ENCODE results near the gene IER2. TPM values are rescaled to one million over a fixed set of nuclear protein-coding genes. Genes with fewer than 3 reads are reported as not detected.

Gene IER2
- total RNA-seq, 1 experiment from 2014 or later: 247 TPM

DNA sequence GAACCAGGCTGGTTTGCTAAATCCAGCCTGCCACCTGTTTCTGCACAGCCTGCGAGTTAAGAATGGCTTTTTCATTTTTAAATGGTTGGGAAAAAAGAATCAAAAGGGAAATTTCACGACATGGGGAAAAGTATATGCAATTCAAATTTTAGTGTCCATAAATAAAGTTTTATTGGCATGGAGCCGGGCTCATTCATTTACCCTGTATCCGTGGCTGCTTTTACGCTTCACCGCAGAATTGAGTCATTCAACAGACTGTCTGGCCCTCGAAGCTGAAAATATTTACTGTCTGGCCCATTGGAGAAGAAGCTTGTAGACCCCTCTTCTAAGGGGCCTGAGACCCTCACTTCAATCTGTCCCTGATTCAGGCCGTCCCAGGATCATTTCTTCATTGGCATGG, 26.1 kb downstream of the IER2 start:
- DNase-seq (ENCODE audit: low read depth, low spot score) (no peak), ATAC-seq (no peak)

More for the DNA sequence above, 26.1 kb downstream of the IER2 start:
- no peak overlapping the region for H2AFZ ChIP-seq (ENCODE audit: low read depth, low read length, poor library complexity, severe bottlenecking)
- peaks cover 24 to 26% of the 10 kb centered on the region in 2 experiments for H3K4me1 ChIP-seq (ENCODE audit: control insufficient read depth in 1 of 2, insufficient read depth in 2 of 2, low read length in 2 of 2)
- H4K20me1 ChIP-seq (ENCODE audit: insufficient read depth): no peaks in the 10 kb centered on the region
- H3K9me2 ChIP-seq (ENCODE audit: insufficient read depth): no peaks in the 10 kb centered on the region
- no peaks in the 10 kb centered on the region for H3K9me3 ChIP-seq (ENCODE audit: control insufficient read depth in 1 of 2, insufficient read depth in 1 of 2, low read depth in 1 of 2, low read length in 2 of 2)
- ChIA-PET CTCF (no interaction called here), POLR2A (interaction anchor here (0.9 to 1.3 kb wide), 3 partner anchors 10 to 26 kb away, joined by 4 to 5 read pairs (median 4); partner anchors contain the start of genes IER2 and STX10), RAD21 (ENCODE audit: low non-redundant PET in 1 of 2, low total read pairs in 2 of 2, uncharacterized antibody in 2 of 2, unreplicated experiment in 2 of 2) (no interaction called here)
- H3K27me3 ChIP-seq (ENCODE audit: insufficient read depth, low read length): no peaks in the 10 kb centered on the region
- H3K4me3 ChIP-seq (replicated peaks in 1 of 2; ENCODE audit: low read depth in 1 of 2, low read length in 2 of 2): no peak overlapping the region
- no peak overlapping the region for H3K27ac ChIP-seq (ENCODE audit: low read depth, low read length)
- H3K9ac ChIP-seq (ENCODE audit: low read length): no peak overlapping the region
- BruUV-seq (replicated peaks): no TSS peak
- no peak overlapping the region for H3K4me2 ChIP-seq (ENCODE audit: low read length)
- intact Hi-C loops (cut with micrococcal nuclease): no loop called here
- TF ChIP-seq, protein P1, sequence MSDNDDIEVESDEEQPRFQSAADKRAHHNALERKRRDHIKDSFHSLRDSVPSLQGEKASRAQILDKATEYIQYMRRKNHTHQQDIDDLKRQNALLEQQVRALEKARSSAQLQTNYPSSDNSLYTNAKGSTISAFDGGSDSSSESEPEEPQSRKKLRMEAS (IDR thresholded peaks at IDR 0.05): no peak
- TF ChIP-seq TCF7L2 (IDR thresholded peaks at IDR 0.05; ENCODE audit: borderline replicate concordance, extremely low read depth, insufficient read depth, insufficient read length) (no peak), POLR2A (IDR thresholded peaks at IDR 0.05; ENCODE audit: borderline replicate concordance, extremely low read depth, insufficient read depth, insufficient read length) (no peak), CEBPB (IDR thresholded peaks at IDR 0.05; ENCODE audit: low read depth) (no peak), SP1 (IDR thresholded peaks at IDR 0.05; ENCODE audit: low read depth) (no peak), ZFX (IDR thresholded peaks at IDR 0.05) (no peak), POLR2AphosphoS5 (IDR thresholded peaks at IDR 0.05; ENCODE audit: low read depth, low read length) (no peak), JUND (IDR thresholded peaks at IDR 0.05) (no peak), YY1 (IDR thresholded peaks at IDR 0.05; ENCODE audit: extremely low read depth, insufficient replicate concordance, low read depth, low read length) (no peak), ZNF274 (IDR thresholded peaks at IDR 0.05; ENCODE audit: low read depth, low read length) (no peak), RAD21 (IDR thresholded peaks at IDR 0.05; ENCODE audit: low read depth) (no peak), ELF1 (IDR thresholded peaks at IDR 0.05; ENCODE audit: borderline replicate concordance, low read depth) (no peak), EGR1 (IDR thresholded peaks at IDR 0.05; ENCODE audit: low read depth) (no peak)
- TF ChIP-seq, protein P2, sequence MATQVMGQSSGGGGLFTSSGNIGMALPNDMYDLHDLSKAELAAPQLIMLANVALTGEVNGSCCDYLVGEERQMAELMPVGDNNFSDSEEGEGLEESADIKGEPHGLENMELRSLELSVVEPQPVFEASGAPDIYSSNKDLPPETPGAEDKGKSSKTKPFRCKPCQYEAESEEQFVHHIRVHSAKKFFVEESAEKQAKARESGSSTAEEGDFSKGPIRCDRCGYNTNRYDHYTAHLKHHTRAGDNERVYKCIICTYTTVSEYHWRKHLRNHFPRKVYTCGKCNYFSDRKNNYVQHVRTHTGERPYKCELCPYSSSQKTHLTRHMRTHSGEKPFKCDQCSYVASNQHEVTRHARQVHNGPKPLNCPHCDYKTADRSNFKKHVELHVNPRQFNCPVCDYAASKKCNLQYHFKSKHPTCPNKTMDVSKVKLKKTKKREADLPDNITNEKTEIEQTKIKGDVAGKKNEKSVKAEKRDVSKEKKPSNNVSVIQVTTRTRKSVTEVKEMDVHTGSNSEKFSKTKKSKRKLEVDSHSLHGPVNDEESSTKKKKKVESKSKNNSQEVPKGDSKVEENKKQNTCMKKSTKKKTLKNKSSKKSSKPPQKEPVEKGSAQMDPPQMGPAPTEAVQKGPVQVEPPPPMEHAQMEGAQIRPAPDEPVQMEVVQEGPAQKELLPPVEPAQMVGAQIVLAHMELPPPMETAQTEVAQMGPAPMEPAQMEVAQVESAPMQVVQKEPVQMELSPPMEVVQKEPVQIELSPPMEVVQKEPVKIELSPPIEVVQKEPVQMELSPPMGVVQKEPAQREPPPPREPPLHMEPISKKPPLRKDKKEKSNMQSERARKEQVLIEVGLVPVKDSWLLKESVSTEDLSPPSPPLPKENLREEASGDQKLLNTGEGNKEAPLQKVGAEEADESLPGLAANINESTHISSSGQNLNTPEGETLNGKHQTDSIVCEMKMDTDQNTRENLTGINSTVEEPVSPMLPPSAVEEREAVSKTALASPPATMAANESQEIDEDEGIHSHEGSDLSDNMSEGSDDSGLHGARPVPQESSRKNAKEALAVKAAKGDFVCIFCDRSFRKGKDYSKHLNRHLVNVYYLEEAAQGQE (IDR thresholded peaks at IDR 0.05; ENCODE audit: low read depth): no peak
- TF ChIP-seq, protein P3, sequence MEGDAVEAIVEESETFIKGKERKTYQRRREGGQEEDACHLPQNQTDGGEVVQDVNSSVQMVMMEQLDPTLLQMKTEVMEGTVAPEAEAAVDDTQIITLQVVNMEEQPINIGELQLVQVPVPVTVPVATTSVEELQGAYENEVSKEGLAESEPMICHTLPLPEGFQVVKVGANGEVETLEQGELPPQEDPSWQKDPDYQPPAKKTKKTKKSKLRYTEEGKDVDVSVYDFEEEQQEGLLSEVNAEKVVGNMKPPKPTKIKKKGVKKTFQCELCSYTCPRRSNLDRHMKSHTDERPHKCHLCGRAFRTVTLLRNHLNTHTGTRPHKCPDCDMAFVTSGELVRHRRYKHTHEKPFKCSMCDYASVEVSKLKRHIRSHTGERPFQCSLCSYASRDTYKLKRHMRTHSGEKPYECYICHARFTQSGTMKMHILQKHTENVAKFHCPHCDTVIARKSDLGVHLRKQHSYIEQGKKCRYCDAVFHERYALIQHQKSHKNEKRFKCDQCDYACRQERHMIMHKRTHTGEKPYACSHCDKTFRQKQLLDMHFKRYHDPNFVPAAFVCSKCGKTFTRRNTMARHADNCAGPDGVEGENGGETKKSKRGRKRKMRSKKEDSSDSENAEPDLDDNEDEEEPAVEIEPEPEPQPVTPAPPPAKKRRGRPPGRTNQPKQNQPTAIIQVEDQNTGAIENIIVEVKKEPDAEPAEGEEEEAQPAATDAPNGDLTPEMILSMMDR (IDR thresholded peaks at IDR 0.05 in 2 of 3, conservative IDR thresholded peaks at IDR 0.05 in 1 of 3; ENCODE audit: borderline replicate concordance in 1 of 3, insufficient read depth in 1 of 3, low read depth in 2 of 3, low read length in 2 of 3): no peak
- TF ChIP-seq, protein P4, sequence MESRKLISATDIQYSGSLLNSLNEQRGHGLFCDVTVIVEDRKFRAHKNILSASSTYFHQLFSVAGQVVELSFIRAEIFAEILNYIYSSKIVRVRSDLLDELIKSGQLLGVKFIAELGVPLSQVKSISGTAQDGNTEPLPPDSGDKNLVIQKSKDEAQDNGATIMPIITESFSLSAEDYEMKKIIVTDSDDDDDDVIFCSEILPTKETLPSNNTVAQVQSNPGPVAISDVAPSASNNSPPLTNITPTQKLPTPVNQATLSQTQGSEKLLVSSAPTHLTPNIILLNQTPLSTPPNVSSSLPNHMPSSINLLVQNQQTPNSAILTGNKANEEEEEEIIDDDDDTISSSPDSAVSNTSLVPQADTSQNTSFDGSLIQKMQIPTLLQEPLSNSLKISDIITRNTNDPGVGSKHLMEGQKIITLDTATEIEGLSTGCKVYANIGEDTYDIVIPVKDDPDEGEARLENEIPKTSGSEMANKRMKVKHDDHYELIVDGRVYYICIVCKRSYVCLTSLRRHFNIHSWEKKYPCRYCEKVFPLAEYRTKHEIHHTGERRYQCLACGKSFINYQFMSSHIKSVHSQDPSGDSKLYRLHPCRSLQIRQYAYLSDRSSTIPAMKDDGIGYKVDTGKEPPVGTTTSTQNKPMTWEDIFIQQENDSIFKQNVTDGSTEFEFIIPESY (IDR thresholded peaks at IDR 0.05; ENCODE audit: extremely low read depth, insufficient replicate concordance, low read length): no peak
- H3K79me2 ChIP-seq (ENCODE audit: insufficient read depth, low read length): no peaks in the 10 kb centered on the region
- no peaks in the 10 kb centered on the region for H3K36me3 ChIP-seq (ENCODE audit: control insufficient read depth in 1 of 2, insufficient read depth in 2 of 2, low read length in 2 of 2)

Measured in HCT116 (cell line).